ENCODE measurements around the gene SLC19A3.
"Not testable (repeated sequence)": the region's sequence is repeated elsewhere in the genome, so short reads cannot be mapped to it uniquely, and the experiment has no call there.

Gene SLC19A3

DNA sequence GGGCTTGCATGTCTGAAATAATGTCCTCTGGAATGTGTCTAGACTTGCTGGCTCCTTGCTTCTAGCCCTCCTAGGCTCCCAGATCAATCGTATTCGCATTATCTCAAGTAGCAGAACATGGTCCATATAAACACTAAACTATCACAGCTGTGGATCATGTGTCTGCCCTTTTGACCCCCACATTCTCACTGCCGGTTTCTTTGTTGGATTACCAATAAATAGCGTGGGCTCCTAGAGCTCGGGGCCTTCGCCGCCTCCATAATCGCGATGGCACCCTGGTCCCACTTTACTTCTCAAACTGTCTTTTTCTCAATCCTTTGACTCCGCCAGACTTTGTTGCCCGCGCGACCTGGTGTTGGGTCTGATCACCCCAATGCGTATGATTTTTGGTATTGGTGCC lies 21.5 kb upstream of the SLC19A3 start:
- Histone ChIP-seq H3K27me3 (ENCODE audit: control insufficient read depth in 5 of 5, insufficient read depth in 4 of 5, low read length in 5 of 5) (no peaks in the 10 kb centered on the region), H3K27ac (ENCODE audit: low read depth, low read length) (no peak overlapping the region), H3K4me1 (ENCODE audit: control insufficient read depth in 5 of 5, insufficient read depth in 5 of 5, low read length in 5 of 5) (no peaks in the 10 kb centered on the region)

DNA sequence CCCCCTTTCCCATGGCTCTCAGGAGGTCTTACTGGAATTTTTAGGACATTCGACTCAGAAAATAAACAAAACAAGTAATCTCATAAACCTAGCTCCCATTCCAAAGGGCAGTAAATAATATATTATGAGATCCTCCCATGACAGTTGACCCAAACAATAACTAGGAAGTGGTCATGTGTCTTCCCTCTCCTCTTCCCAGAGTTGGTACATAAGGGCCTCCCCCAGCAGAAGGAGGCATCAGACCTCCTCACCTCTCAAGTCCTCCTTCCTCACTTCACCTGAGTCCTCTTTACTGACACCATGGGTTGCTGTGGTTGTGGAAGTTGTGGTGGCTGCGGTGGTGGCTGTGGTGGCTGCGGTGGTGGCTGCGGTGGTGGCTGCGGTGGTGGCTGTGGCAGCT lies 10.2 kb upstream of the SLC19A3 start, which contains the start of gene SCYGR7:
Gene SCYGR7, plus strand, starts transcription at position 301 of the 400 bp plus-strand sequence. Its CDS starts 0 bp downstream, at position 301.
- no peaks in the 10 kb centered on the region for H3K27me3 ChIP-seq (ENCODE audit: control insufficient read depth in 5 of 5, insufficient read depth in 4 of 5, low read length in 5 of 5)
- no peaks in the 10 kb centered on the region for H3K36me3 ChIP-seq (ENCODE audit: control insufficient read depth in 5 of 5, insufficient read depth in 5 of 5, low read length in 5 of 5)
- H3K27ac ChIP-seq (ENCODE audit: low read depth, low read length): no peak within 1 kb of the TSS
- no peak within 1 kb of the TSS for H3K4me3 ChIP-seq (ENCODE audit: low read depth in 1 of 5, low read length in 5 of 5)
- H3K9me3 ChIP-seq (ENCODE audit: control insufficient read depth in 5 of 5, low read length in 5 of 5): no peaks in the 10 kb centered on the region
- H3K9ac ChIP-seq (ENCODE audit: low read length in 5 of 5): no peak within 1 kb of the TSS
- H3K4me1 ChIP-seq (ENCODE audit: control insufficient read depth in 5 of 5, insufficient read depth in 5 of 5, low read length in 5 of 5): peaks cover 0 to 4% (median 0%) of the 10 kb centered on the region in 5 donors

More for the DNA sequence above, 21.5 kb upstream of the SLC19A3 start:
- Histone ChIP-seq H3K4me3 (ENCODE audit: low read depth in 1 of 5, low read length in 5 of 5) (no peak overlapping the region), H3K9me3 (ENCODE audit: control insufficient read depth in 5 of 5, low read length in 5 of 5) (no peaks in the 10 kb centered on the region), H3K9ac (ENCODE audit: low read length in 5 of 5) (no peak overlapping the region), H3K36me3 (ENCODE audit: control insufficient read depth in 5 of 5, insufficient read depth in 5 of 5, low read length in 5 of 5) (no peaks in the 10 kb centered on the region)

DNA sequence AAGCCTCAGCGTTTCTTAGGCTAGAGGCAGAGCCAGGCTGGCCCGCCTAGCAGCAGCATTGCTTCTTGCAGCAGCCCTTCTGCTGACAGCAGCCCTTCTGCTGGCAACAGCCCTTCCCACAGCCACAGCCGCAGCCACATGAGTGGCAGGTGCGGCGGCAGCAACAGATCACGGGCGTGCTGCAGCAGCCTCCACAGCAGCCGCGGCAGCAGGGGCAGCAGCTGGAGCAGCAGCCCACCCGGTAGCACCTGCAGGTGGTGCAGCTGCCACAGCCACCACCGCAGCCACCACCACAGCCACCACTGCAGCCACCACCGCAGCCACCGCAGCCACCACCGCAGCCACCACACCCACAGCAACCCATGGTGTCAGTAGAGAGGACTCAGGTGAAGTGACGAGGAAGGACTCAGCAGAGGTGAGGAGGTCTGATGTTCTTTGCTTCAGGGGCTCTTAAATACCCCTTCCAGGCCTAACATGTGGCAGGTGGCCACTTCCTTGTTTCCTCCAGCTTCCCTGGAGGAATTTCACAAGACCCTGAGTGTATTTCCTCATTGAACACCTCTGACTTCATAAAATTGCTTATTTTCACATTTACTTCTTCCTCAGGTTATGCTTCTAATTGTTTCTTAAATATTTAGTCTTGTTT lies 6.7 kb upstream of the SLC19A3 start, which contains the start of gene SCYGR6:
Gene SCYGR6, minus strand, starts transcription at position 364 of the 646 bp plus-strand sequence. Its CDS starts 0 bp downstream, at position 364.
- Histone ChIP-seq H3K27ac (ENCODE audit: low read depth, low read length) (no peak within 1 kb of the TSS), H3K36me3 (ENCODE audit: control insufficient read depth in 5 of 5, insufficient read depth in 5 of 5, low read length in 5 of 5) (no peaks in the 10 kb centered on the region), H3K9me3 (ENCODE audit: control insufficient read depth in 5 of 5, low read length in 5 of 5) (no peaks in the 10 kb centered on the region), H3K9ac (ENCODE audit: low read length in 5 of 5) (no peak within 1 kb of the TSS), H3K4me1 (ENCODE audit: control insufficient read depth in 5 of 5, insufficient read depth in 5 of 5, low read length in 5 of 5) (peaks cover 0 to 4% (median 0%) of the 10 kb centered on the region in 5 donors), H3K4me3 (ENCODE audit: low read depth in 1 of 5, low read length in 5 of 5) (no peak within 1 kb of the TSS), H3K27me3 (ENCODE audit: control insufficient read depth in 5 of 5, insufficient read depth in 4 of 5, low read length in 5 of 5) (no peaks in the 10 kb centered on the region)

DNA sequence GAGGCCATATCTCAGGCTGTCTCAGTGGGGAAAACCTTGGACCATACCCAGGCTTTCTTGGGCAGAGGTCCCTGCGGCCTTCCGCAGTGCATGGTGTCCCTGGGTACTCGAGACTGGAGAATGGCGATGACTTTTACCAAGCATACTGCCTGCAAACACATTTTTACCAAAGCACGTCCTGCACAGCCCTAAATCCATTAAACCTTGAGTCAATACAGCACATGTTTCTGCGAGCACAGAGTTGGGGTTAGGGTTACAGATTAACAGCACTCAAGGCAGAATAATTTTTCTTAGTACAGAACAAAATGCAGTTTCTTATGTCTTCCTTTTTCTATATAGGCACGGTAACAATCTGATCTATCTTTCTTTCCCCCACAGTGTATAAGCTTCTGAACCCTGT lies 5.0 kb upstream of the SLC19A3 start:
- not testable (repeated sequence) for H3K27me3 ChIP-seq (ENCODE audit: control insufficient read depth in 5 of 5, insufficient read depth in 4 of 5, low read length in 5 of 5); H3K9ac ChIP-seq (ENCODE audit: low read length in 5 of 5); H3K36me3 ChIP-seq (ENCODE audit: control insufficient read depth in 5 of 5, insufficient read depth in 5 of 5, low read length in 5 of 5); H3K4me3 ChIP-seq (ENCODE audit: low read depth in 1 of 5, low read length in 5 of 5); H3K9me3 ChIP-seq (ENCODE audit: control insufficient read depth in 5 of 5, low read length in 5 of 5); H3K27ac ChIP-seq (ENCODE audit: low read depth, low read length)
- H3K4me1 ChIP-seq (ENCODE audit: control insufficient read depth in 5 of 5, insufficient read depth in 5 of 5, low read length in 5 of 5): peaks cover 0 to 10% (median 4%) of the 10 kb centered on the region in 5 donors

DNA sequence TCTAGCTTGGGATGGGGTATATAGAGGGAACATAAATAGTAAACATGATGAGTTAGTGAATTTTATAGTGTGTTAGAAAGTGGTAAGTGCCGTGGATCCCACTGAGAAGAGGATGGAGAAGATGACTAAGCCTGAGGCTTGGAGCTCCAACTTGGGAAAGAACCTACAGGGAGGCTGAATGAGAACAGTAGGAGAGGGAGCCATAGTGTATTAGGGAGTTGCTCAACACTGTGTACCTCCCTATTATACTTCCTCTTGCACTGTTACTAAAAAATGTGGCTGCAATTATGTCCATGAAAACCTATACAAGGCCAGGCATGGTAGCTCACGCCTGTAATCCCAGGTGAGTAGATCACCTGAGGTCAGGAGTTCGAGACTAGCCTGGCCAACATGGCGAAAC lies 2.9 kb upstream of the SLC19A3 start:
- Histone ChIP-seq H3K27me3 (ENCODE audit: control insufficient read depth in 5 of 5, insufficient read depth in 4 of 5, low read length in 5 of 5) (no peaks in the 10 kb centered on the region), H3K9ac (ENCODE audit: low read length in 5 of 5) (no peak overlapping the region), H3K36me3 (ENCODE audit: control insufficient read depth in 5 of 5, insufficient read depth in 5 of 5, low read length in 5 of 5) (no peaks in the 10 kb centered on the region), H3K9me3 (ENCODE audit: control insufficient read depth in 5 of 5, low read length in 5 of 5) (no peaks in the 10 kb centered on the region), H3K4me3 (ENCODE audit: low read depth in 1 of 5, low read length in 5 of 5) (no peak overlapping the region), H3K27ac (ENCODE audit: low read depth, low read length) (no peak overlapping the region), H3K4me1 (ENCODE audit: control insufficient read depth in 5 of 5, insufficient read depth in 5 of 5, low read length in 5 of 5) (peaks cover 0 to 10% (median 7%) of the 10 kb centered on the region in 5 donors)

DNA sequence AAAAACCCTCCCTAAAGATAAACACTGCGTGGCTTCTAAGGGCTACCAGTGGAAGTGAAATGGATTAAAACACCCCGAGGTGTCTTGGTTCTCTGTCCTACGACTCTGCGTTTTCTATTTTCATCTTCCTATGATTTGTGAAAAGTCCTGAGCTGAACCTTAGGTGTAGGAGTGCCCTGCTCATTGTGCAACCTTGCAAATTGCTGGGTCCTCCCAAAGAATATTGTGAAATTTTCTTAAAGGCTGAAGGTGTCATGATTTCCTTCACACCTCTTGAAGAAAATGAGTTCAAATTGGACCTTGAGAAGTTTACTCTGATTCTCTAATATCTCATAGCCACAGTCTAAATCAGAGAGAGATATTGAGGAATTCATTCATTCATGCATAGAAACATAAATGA lies 1.8 kb upstream of the SLC19A3 start:
- Histone ChIP-seq H3K9me3 (ENCODE audit: control insufficient read depth in 5 of 5, low read length in 5 of 5) (no peaks in the 10 kb centered on the region), H3K4me1 (ENCODE audit: control insufficient read depth in 5 of 5, insufficient read depth in 5 of 5, low read length in 5 of 5) (peaks cover 0 to 16% (median 7%) of the 10 kb centered on the region in 5 donors), H3K4me3 (ENCODE audit: low read depth in 1 of 5, low read length in 5 of 5) (no peak overlapping the region), H3K27ac (ENCODE audit: low read depth, low read length) (peak overlapping the region; percentile 94), H3K27me3 (ENCODE audit: control insufficient read depth in 5 of 5, insufficient read depth in 4 of 5, low read length in 5 of 5) (no peaks in the 10 kb centered on the region), H3K36me3 (ENCODE audit: control insufficient read depth in 5 of 5, insufficient read depth in 5 of 5, low read length in 5 of 5) (no peaks in the 10 kb centered on the region), H3K9ac (ENCODE audit: low read length in 5 of 5) (no peak overlapping the region)

DNA sequence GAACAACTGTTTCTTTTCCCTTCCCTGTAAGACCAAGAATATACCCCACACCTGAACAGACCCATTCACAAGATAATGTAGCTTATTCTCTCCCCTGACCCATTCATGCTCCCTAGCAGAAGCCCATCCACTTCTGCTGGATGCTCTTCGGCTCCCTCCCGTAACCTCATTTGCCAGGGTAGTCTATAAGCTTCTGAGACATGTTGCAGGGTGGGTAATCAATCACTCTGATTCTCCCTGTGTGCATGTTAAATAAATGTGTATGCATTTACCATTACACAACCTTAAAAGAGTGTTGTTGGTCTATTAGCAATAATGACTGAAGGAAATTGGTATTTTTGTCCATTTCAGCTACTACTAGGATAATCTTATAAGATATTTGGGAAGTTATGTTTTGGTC lies 1.3 kb downstream of the SLC19A3 start:
- H3K9ac ChIP-seq (ENCODE audit: low read length in 5 of 5): peak overlapping the region; percentile 58 to 97 (median 70)

DNA sequence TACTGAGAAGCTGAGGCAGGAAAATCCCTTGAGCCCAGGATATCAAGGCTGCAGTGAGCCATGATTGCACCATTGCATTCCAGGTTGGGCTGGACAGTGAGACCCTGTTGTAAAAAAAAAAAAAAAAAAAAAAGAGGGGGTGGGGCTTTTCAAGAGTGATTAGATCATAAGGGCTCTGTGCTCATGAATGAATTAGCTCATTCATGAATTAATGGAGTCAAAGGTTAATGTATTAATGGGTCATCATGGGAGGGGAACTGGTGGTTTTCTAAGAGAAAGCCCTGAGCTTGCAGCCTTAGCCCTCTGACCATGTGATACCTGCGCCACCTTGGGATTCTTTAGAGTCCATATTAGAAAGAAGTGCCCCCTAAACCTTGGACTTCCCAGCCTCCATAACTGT lies 4.5 kb downstream of the SLC19A3 start:
- Histone ChIP-seq H3K27me3 (ENCODE audit: control insufficient read depth in 5 of 5, insufficient read depth in 4 of 5, low read length in 5 of 5) (no peaks in the 10 kb centered on the region), H3K36me3 (ENCODE audit: control insufficient read depth in 5 of 5, insufficient read depth in 5 of 5, low read length in 5 of 5) (no peaks in the 10 kb centered on the region), H3K9ac (ENCODE audit: low read length in 5 of 5) (peak overlapping the region in 2 of 5 donors; percentile 78 to 97), H3K4me3 (ENCODE audit: low read depth in 1 of 5, low read length in 5 of 5) (no peak overlapping the region), H3K4me1 (ENCODE audit: control insufficient read depth in 5 of 5, insufficient read depth in 5 of 5, low read length in 5 of 5) (peaks cover 0 to 53% (median 23%) of the 10 kb centered on the region in 5 donors), H3K9me3 (ENCODE audit: control insufficient read depth in 5 of 5, low read length in 5 of 5) (no peaks in the 10 kb centered on the region), H3K27ac (ENCODE audit: low read depth, low read length) (peak overlapping the region; percentile 94)

More for the DNA sequence above, 1.3 kb downstream of the SLC19A3 start:
- no peaks in the 10 kb centered on the region for H3K9me3 ChIP-seq (ENCODE audit: control insufficient read depth in 5 of 5, low read length in 5 of 5)
- no peaks in the 10 kb centered on the region for H3K27me3 ChIP-seq (ENCODE audit: control insufficient read depth in 5 of 5, insufficient read depth in 4 of 5, low read length in 5 of 5)
- peak overlapping the region; percentile 54 to 69 (median 59) for H3K4me3 ChIP-seq (ENCODE audit: low read depth in 1 of 5, low read length in 5 of 5)
- H3K27ac ChIP-seq (ENCODE audit: low read depth, low read length): peak overlapping the region; percentile 94
- no peaks in the 10 kb centered on the region for H3K36me3 ChIP-seq (ENCODE audit: control insufficient read depth in 5 of 5, insufficient read depth in 5 of 5, low read length in 5 of 5)
- H3K4me1 ChIP-seq (ENCODE audit: control insufficient read depth in 5 of 5, insufficient read depth in 5 of 5, low read length in 5 of 5): peaks cover 0 to 32% (median 12%) of the 10 kb centered on the region in 5 donors

DNA sequence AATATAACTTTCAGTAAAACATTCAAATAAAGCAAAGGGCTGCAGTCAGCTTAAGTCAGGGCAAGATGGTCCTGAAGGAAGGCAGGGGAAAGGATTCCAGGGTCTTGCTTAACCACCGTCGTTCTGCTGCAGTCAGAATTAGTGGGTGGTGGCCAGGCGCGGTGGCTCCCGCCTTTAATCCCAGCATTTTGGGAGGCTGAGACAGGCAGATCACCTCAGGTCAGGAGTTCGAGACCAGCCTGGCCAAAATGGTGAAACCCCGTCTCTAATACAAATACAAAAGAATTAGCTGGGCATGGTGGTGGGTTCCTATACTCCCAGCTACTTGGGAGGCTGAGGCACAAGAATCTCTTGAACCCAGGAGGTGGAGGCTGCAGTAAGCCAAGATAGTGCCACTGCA lies 6.8 kb downstream of the SLC19A3 start:
- Histone ChIP-seq H3K36me3 (ENCODE audit: control insufficient read depth in 5 of 5, insufficient read depth in 5 of 5, low read length in 5 of 5) (peaks cover 2 to 12% (median 9%) of the 10 kb centered on the region in 5 donors), H3K27ac (ENCODE audit: low read depth, low read length) (peak overlapping the region; percentile 94), H3K4me1 (ENCODE audit: control insufficient read depth in 5 of 5, insufficient read depth in 5 of 5, low read length in 5 of 5) (peaks cover 0 to 52% (median 18%) of the 10 kb centered on the region in 5 donors), H3K9me3 (ENCODE audit: control insufficient read depth in 5 of 5, low read length in 5 of 5) (no peaks in the 10 kb centered on the region), H3K4me3 (ENCODE audit: low read depth in 1 of 5, low read length in 5 of 5) (no peak overlapping the region), H3K27me3 (ENCODE audit: control insufficient read depth in 5 of 5, insufficient read depth in 4 of 5, low read length in 5 of 5) (no peaks in the 10 kb centered on the region), H3K9ac (ENCODE audit: low read length in 5 of 5) (no peak overlapping the region)

DNA sequence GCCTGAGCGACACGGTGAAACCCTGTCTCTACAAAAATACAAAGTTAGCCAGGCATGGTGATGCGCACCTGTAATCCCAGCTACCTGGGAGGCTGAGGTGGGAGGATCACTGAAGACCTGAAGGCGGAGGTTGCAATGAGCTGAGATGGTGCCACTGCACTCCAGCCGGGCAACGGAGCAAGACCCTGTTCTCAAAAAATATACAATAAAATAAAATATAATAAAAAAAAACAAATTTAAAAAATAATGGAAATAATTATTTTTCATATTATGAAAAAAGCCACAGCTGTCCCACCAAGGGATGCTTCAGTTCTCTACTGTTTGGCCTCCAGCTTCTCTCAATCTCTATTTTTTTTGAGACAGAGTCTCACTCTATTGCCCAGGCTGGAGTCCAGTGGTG lies 10.4 kb downstream of the SLC19A3 start:
- Histone ChIP-seq H3K9me3 (ENCODE audit: control insufficient read depth in 5 of 5, low read length in 5 of 5) (no peaks in the 10 kb centered on the region), H3K4me3 (ENCODE audit: low read depth in 1 of 5, low read length in 5 of 5) (no peak overlapping the region), H3K36me3 (ENCODE audit: control insufficient read depth in 5 of 5, insufficient read depth in 5 of 5, low read length in 5 of 5) (peaks cover 3 to 18% (median 16%) of the 10 kb centered on the region in 5 donors), H3K4me1 (ENCODE audit: control insufficient read depth in 5 of 5, insufficient read depth in 5 of 5, low read length in 5 of 5) (peaks cover 7 to 51% (median 33%) of the 10 kb centered on the region in 5 donors), H3K9ac (ENCODE audit: low read length in 5 of 5) (no peak overlapping the region), H3K27ac (ENCODE audit: low read depth, low read length) (peak overlapping the region; percentile 94), H3K27me3 (ENCODE audit: control insufficient read depth in 5 of 5, insufficient read depth in 4 of 5, low read length in 5 of 5) (no peaks in the 10 kb centered on the region)
